Smooth muscle cell (in vitro differentiated cells): Measurements from ENCODE around the gene OR13C2. TPM values are rescaled to one million over a fixed set of nuclear protein-coding genes. Genes with fewer than 3 reads are reported as not detected.

Experiments
- DNase-seq: peaks from one replicate; lab custom pipeline; 2025; ENCODE audit not compliant: unreplicated experiment; lab: John Stamatoyannopoulos, UW
- H2AFZ ChIP-seq: fragments of 200-600 bp; sonication (generic); 2 replicates; pipeline ENCODE4 v1.6.0; 2016; ENCODE audit warnings: antibody characterized with exemption, low read depth, mild to moderate bottlenecking
- H3F3A ChIP-seq: fragments of 200-600 bp; sonication (generic); 2 replicates; pipeline ENCODE4 v1.6.0; 2017; ENCODE audit warnings: antibody characterized with exemption, low read depth
- H3K27ac ChIP-seq: fragments of 200-600 bp; sonication (generic); 2 replicates; pipeline ENCODE4 v1.5.1; 2016; ENCODE audit warnings: low read depth, mild to moderate bottlenecking
- H3K27me3 ChIP-seq: fragments of 200-600 bp; sonication (generic); 2 replicates; pipeline ENCODE4 v1.6.1; 2016; ENCODE audit warnings: low read depth, mild to moderate bottlenecking
- H3K36me3 ChIP-seq: fragments of 200-600 bp; sonication (generic); 2 replicates; pipeline ENCODE4 v1.5.1; 2016; ENCODE audit warnings: low read depth
- H3K4me1 ChIP-seq: fragments of 200-600 bp; sonication (generic); 2 replicates; pipeline ENCODE4 v1.5.1; 2016; ENCODE audit warnings: low read depth
- H3K4me2 ChIP-seq: fragments of 200-600 bp; sonication (generic); 2 replicates; pipeline ENCODE4 v1.6.0; 2016; ENCODE audit warnings: mild to moderate bottlenecking
- H3K4me3 ChIP-seq: fragments of 200-600 bp; sonication (generic); 2 replicates; pipeline ENCODE4 v1.5.1; 2016; ENCODE audit warnings: mild to moderate bottlenecking
- H3K79me2 ChIP-seq: fragments of 200-600 bp; sonication (generic); 2 replicates; pipeline ENCODE4 v1.6.0; 2016; ENCODE audit warnings: low read depth, mild to moderate bottlenecking
- H3K9ac ChIP-seq: fragments of 200-600 bp; sonication (generic); 2 replicates; pipeline ENCODE4 v1.6.0; 2016; ENCODE audit warnings: low read depth
- H3K9me3 ChIP-seq: fragments of 200-600 bp; sonication (generic); replicated peaks from 2 replicates; pipeline ENCODE4 v1.5.1; 2016; ENCODE audit warnings: low read depth
- H4K20me1 ChIP-seq: fragments of 200-600 bp; sonication (generic); 2 replicates; pipeline ENCODE4 v1.6.0; 2016; ENCODE audit warnings: low read depth
- WGBS: methylation state at CpG from one replicate; pipeline ENCODE4 v1.1.7; 2016; ENCODE audit warnings: low lambda C conversion rate; 5-methylcytosine and 5-hydroxymethylcytosine counted together
- polyA plus RNA-seq: library from polyadenylated mRNA; unstranded; fragments of >200 nt; fragmentation: Nextera tagmentation; extraction: Ambion mirVana; gene quantifications from 2 replicates; pipeline ENCODE4 v1.2.1, GENCODE V29; 2016
- total RNA-seq: library from RNA; depleted of rRNA; stranded (reverse); fragments of >200 nt; gene quantifications from 2 replicates; pipeline ENCODE4 v1.2.3, GENCODE V29; 2014
- TF ChIP-seq, protein P1 (sequence below): fragments of 200-600 bp; sonication (generic); IDR thresholded peaks from 2 replicates; pipeline ENCODE4 v1.5.1; 2017; ENCODE audit warnings: borderline replicate concordance, mild to moderate bottlenecking, antibody characterized with exemption; ENCODE audit not compliant: insufficient read depth, poor library complexity, severe bottlenecking

The OR13C2 gene
- total and polyA plus RNA-seq, 2 experiments from 2014 or later: not detected

DNA sequence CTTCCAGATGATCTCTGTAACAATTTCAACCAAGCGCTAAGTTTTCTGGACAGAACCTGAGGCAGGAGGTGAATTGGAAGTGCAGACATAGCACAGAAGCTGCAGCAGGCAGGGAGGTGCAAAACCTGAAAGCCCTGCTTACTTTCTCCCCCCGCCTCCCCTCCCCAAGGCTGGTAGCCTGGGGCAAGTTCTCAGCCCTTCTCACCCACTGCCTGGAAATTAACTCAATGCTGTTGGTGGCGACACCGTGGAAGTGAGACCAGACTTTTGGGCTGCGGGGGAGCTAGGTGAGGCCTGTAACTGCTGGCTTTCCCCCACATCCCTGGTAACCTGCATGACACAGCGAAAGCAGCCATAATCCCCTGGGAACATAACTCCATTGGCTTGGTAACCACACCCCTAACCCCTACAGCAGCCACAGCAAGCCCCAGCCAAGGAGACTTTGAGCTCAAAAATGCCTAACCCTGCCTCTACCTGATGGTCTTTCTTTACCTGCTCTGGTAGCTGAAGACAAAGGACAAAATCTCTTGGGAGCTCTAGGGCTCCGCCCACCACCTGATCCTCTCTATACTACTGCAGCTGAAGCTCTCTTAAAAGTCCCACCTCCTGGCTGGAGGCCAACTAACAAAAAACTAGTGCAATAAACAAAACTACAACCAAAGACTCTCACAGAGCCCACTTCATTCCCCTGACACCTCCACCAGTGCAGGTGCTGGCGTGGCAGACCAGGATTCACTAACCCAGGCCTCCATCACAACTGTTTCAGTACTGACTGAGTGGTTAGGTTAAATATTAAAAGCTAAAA, 48.4 kb downstream of the OR13C2 start:
- Histone ChIP-seq H3K4me2 (no peak overlapping the region), H3K27ac (no peak overlapping the region), H3F3A (no peaks in the 10 kb centered on the region), H3K4me1 (no peaks in the 10 kb centered on the region), H2AFZ (no peak overlapping the region), H3K4me3 (no peak overlapping the region), H3K27me3 (no peaks in the 10 kb centered on the region), H3K9ac (no peak overlapping the region), H3K79me2 (no peaks in the 10 kb centered on the region), H4K20me1 (no peaks in the 10 kb centered on the region), H3K9me3 (no peaks in the 10 kb centered on the region), H3K36me3 (no peaks in the 10 kb centered on the region)
- WGBS: 80% methylated on average over 8 of the region's 8 CpGs
- DNase-seq: no peak
- TF ChIP-seq, protein P1, sequence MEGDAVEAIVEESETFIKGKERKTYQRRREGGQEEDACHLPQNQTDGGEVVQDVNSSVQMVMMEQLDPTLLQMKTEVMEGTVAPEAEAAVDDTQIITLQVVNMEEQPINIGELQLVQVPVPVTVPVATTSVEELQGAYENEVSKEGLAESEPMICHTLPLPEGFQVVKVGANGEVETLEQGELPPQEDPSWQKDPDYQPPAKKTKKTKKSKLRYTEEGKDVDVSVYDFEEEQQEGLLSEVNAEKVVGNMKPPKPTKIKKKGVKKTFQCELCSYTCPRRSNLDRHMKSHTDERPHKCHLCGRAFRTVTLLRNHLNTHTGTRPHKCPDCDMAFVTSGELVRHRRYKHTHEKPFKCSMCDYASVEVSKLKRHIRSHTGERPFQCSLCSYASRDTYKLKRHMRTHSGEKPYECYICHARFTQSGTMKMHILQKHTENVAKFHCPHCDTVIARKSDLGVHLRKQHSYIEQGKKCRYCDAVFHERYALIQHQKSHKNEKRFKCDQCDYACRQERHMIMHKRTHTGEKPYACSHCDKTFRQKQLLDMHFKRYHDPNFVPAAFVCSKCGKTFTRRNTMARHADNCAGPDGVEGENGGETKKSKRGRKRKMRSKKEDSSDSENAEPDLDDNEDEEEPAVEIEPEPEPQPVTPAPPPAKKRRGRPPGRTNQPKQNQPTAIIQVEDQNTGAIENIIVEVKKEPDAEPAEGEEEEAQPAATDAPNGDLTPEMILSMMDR: no peak

DNA sequence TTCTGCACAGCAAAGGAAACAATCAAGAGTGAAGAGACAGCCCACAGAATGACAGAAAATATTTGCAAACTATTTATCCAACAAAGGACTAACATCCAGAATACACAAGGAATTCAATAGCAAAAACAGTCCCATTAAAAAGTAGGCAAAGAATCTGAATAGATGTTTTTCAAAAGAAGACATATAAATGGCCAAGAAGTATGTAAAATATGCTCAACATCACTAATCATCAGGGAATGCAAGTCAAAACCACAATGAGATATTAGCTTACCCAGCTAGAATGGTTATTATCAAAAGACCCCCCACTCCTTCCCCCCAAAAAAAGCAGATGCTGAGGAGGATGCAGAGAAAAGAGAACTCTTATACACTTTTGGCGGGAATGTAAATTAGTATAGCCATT, 49.9 kb downstream of the OR13C2 start:
- no peaks in the 10 kb centered on the region for H3K79me2 ChIP-seq
- DNase-seq: no peak
- H3K27me3 ChIP-seq: no peaks in the 10 kb centered on the region
- 100% methylated on average over 1 of the region's 1 CpG for WGBS
- TF ChIP-seq, protein P1: no peak
- no peak overlapping the region for H3K4me3 ChIP-seq
- H3K4me2 ChIP-seq: no peak overlapping the region
- H3K9ac ChIP-seq: no peak overlapping the region
- no peak overlapping the region for H3K27ac ChIP-seq
- H3K9me3 ChIP-seq: no peaks in the 10 kb centered on the region
- no peaks in the 10 kb centered on the region for H3F3A ChIP-seq
- H3K36me3 ChIP-seq: no peaks in the 10 kb centered on the region
- no peaks in the 10 kb centered on the region for H4K20me1 ChIP-seq
- no peaks in the 10 kb centered on the region for H3K4me1 ChIP-seq
- H2AFZ ChIP-seq: no peak overlapping the region

Other genes with a start within 250 kb of the OR13C2 start
- not detected in 2 replicates for gene OR13F1, start 101.4 kb downstream of the OR13C2 start, total RNA-seq
- not detected in 2 replicates for gene OR13F1, start 101.4 kb downstream of the OR13C2 start, polyA plus RNA-seq
- gene OR13C4, start 78.4 kb downstream of the OR13C2 start, total RNA-seq: not detected in 2 replicates
- not detected in 2 replicates for gene OR13C4, start 78.4 kb downstream of the OR13C2 start, polyA plus RNA-seq
- not detected in 2 replicates for gene OR13C3, start 68.8 kb downstream of the OR13C2 start, total RNA-seq
- gene OR13C3, start 68.8 kb downstream of the OR13C2 start, polyA plus RNA-seq: not detected in 2 replicates
- not detected in 2 replicates for gene OR13C8, start 36.5 kb downstream of the OR13C2 start, total RNA-seq
- gene OR13C8, start 36.5 kb downstream of the OR13C2 start, polyA plus RNA-seq: not detected in 2 replicates
- gene OR13C5, start 6.2 kb downstream of the OR13C2 start, total RNA-seq: not detected in 2 replicates
- gene OR13C5, start 6.2 kb downstream of the OR13C2 start, polyA plus RNA-seq: not detected in 2 replicates
- not detected in 2 replicates for gene OR13C9, start 12.6 kb upstream of the OR13C2 start, total RNA-seq
- gene OR13C9, start 12.6 kb upstream of the OR13C2 start, polyA plus RNA-seq: not detected in 2 replicates
- gene OR13D1, start 88.9 kb upstream of the OR13C2 start, total RNA-seq: not detected in 2 replicates
- not detected in 2 replicates for gene OR13D1, start 88.9 kb upstream of the OR13C2 start, polyA plus RNA-seq
- 31.4 and 41.9 TPM in 2 replicates for gene NIPSNAP3A, start 142.1 kb upstream of the OR13C2 start, total RNA-seq
- gene NIPSNAP3A, start 142.1 kb upstream of the OR13C2 start, polyA plus RNA-seq: 24.3 and 29.3 TPM in 2 replicates
- gene NIPSNAP3B, start 158.5 kb upstream of the OR13C2 start, total RNA-seq: 3.6 and 6.7 TPM in 2 replicates
- 1.5 and 2.0 TPM in 2 replicates for gene NIPSNAP3B, start 158.5 kb upstream of the OR13C2 start, polyA plus RNA-seq